ENCODE data around the gene RNF167.

Gene RNF167

DNA sequence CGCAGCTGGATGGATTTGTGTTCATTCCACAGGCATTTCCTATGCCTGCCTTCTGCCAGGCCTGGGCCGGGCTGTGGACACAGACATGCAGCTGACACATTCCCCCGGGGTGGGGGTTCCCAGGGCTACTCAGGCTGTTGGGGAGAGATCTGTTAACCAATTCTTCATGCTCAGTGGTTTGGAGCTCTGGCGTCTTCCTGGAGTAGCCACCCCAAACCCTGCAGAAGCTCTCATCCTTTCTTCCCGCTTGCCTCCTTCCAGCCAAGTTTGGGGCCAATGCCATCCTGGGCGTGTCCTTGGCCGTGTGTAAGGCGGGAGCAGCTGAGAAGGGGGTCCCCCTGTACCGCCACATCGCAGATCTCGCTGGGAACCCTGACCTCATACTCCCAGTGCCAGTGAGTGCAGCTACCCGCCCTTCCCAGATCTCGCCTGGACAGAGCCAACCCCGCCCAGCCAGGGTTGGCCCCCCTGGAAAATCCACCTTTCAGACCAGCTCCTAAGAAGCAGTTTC lies 13.4 kb downstream of the RNF167 start:
- no peak for DNase-seq (ENCODE audit: low spot score)

DNA sequence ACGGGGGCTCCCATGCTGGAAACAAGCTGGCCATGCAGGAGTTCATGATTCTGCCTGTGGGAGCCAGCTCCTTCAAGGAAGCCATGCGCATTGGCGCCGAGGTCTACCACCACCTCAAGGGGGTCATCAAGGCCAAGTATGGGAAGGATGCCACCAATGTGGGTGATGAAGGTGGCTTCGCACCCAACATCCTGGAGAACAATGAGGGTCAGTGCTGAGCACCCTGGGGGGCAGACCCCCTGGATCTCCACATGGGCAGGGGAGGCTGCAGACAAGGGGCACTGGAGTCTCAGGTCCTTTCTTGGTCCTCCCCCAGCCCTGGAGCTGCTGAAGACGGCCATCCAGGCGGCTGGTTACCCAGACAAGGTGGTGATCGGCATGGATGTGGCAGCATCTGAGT lies 15.0 kb downstream of the RNF167 start:
- DNase-seq (ENCODE audit: low spot score): no peak

DNA sequence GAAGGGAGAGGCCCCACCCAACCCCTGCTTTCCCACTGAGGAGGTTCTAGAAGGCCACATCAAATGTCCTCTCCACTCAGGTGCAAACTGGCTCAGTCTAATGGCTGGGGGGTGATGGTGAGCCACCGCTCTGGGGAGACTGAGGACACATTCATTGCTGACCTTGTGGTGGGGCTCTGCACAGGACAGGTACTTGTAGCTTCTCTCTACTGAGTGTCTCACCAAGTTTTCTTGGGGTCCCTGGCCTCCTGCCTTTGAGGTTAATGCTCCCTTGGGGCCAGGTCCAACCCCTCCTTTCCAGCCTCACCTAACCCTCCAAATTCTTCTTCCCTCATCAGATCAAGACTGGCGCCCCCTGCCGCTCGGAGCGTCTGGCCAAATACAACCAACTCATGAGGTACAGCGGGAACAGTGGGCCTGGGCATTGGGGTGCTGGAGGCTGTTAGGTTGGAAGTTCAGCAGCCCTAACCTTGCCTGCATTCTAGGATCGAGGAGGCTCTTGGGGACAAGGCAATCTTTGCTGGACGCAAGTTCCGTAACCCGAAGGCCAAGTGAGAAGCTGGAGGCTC lies 16.5 kb downstream of the RNF167 start:
- DNase-seq (ENCODE audit: low spot score): no peak

DNA sequence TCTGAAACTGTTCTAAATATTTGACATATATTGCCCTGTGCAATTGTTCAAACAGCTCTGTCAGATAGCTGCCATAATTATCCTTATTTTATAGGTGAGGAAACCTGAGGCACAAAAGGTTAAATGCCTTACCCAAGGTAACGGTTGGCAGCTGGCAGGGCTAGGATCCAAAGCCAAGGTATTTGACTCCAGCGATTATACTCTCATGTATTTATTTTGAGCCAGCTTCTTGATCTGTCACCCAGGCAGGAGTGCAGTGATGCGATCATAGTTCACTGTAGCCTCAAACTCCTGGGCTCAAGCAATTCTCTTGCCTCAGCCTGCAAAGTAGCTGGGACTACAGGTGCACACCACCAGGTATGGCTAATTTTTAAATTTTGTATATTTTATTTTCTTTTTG lies 18.0 kb downstream of the RNF167 start:
- DNase-seq (ENCODE audit: low spot score): no peak

DNA sequence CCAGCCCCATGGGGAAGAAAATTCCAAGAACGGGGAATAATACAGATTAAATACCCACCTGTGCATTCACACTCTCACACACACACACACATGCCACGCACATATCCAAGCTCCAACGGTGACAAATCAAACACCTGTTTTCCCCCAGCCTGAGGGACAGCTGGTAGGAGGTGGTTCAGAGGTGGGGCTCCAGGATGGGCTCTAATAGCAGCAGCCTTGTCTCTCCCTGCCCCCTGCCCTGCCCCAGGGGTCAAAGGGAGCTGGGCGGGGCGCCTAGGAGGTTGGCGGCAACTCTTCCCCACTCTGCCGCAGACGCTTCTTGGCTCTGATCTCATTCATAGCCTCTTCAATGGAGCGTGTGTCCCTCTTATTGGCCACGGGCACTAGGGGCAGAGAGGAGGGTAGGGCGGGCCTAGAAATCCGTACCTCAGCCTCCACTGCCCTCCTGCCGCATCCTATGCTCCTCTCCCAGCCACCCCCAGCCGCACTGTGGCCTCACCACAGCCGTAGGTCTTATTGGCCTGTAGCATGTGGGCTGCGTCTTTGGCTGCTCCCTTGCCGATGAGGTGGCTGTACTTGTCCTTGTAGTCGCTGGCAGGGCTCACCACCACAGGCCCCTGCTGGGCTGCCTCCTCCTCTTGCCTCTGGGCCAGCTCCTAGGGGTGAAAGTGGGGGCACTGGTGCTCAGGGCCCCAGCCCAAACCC lies 19.3 kb downstream of the RNF167 start:
- no peak for DNase-seq (ENCODE audit: low spot score)

DNA sequence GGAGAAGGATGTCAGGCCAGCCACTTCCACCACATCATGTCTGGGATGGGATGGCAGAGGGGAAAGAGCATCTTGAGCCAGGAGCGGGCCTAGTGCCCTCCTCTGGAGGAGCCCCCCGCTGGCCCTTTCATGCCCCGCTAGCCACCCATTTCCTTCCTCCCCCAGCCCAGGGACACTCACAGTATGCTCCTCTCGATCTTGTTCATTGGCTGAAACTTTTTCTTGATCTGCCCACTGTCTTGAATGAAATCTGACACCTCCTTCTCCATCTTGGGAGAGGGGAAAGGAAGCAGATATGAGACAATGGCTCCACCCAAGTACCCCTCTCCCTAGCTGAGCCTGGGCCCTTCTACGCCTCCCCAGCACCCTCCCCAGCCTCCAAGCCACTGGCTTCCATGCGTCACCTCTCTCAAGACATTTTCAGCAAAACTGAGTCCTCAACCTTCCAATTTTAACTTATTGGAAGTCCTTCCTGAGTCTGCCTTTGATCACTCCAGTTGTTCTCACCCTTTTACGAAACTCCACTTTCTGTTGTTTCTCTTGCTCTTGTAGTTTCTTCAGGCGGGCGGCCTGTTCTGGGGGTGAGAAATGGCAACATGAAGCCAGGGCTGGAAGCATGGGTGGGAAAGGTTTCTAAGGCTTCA lies 20.3 kb downstream of the RNF167 start:
- DNase-seq (ENCODE audit: low spot score): no peak

DNA sequence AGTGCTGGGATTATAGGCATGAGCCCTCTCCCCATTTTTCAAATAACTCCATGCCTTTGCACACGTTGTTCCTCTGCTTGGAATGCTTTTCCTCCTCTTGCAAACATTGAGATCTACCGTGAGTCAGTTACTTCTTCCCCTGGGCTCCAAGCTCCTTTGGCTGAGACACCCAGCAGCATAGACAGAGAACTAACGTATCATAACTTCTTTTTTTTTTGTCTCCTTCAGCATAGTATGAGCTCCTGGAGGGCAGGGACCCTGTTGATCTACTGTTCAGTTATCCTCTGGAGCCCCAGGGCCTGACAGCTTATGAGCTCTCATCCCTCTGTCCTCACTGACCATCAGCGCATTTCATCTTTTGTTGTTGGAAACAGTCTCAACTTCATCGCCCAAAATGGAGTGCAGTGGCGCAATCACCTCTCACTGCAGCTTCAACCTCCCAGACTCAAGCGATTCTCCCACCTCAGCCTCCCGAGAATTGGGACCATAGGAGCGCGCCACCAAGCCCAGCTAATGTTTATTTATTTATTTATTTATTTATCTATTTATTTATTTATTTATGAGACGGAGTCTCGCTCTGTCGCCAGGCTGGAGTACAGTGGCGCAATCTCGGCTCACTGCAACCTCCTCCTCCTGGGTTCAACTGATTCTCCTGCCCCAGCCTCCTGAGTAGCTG lies 25.4 kb downstream of the RNF167 start:
- no peak for DNase-seq (ENCODE audit: low spot score)

DNA sequence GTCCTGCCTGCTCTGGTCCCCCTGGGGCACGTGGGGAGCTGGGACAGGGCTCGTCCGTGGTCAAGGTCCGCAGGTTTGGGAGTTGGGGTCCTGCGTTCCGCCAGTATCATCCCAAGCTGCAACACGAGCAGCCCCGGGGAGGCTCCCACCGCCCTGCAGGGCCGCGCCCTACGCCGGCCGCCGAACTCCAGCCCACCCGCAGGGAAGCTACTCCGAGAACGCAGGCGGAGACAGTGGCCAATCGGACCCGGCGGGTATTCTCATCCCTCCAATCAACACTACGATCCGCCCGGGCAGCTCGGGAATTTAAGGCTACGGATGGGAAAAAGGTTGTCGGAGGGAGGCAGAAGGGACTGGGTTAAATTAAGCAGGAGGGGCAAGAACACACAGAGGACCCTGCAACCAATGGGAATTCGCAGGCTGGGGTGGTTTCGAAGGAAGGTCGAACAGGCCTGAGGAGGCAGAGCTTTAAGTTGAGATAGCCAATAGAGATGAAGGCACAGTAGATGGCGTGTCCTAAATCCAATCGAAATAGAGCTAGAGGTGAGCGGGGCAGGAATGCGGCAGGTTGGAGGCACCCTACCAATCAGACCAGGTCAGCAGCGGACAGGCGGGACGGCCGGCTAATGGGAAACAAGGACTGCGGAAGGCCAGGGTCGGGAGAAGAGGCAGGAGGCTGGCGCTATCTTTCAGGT lies 26.9 kb downstream of the RNF167 start:
- DNase-seq (ENCODE audit: low spot score): peak; percentile 99

DNA sequence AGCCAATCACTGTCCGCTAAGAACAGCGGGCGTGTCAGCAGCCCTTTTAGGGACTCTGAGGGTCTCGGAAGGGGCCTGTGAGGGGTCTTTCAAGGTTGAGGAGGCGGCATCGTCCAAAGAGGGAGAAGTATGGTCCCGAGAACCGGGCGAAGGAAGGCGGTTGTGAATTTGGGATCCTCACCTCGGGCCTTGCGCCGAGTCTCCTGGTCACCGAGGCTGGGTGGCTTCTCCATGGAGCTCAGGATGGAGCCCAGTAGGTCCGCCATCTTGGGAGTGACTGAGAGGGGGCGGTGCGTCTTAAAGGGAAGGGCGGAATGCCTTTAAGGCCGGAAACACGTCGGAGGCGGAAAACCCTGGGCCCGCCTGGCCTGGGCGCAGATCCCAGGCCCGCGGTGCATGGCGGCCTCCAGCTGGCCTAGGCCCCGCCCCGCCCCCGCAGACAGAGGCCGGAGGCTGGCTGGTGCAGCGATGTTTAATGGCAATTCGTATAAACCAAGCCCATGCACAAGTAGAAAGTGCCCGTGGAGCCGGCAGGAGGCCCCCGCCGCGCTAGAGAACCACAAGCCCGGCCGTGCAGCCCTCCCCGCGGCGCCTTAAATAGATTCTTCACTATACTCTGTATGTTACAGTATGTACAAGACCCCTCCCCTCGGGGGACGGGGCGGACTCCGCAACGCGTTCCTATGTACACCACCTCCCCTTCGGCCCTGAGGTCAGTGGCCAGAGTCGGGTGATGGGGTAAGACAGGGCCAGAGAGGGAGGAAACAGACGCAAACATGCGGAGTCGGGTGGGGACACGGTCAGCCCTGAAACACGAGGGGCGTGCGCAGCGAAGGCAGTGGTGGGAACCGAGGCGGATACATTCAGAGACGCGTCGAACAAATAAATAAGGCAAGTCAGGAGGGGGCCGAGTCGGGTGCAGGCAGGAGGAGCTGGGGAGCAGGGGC lies 27.7 kb downstream of the RNF167 start, which contains the start of gene SPAG7:
Gene SPAG7, minus strand, starts transcription at position 279 of the 947 bp plus-strand sequence. Its CDS starts 13 bp downstream, at position 266.
- DNase-seq (ENCODE audit: low spot score): peak; percentile 97

DNA sequence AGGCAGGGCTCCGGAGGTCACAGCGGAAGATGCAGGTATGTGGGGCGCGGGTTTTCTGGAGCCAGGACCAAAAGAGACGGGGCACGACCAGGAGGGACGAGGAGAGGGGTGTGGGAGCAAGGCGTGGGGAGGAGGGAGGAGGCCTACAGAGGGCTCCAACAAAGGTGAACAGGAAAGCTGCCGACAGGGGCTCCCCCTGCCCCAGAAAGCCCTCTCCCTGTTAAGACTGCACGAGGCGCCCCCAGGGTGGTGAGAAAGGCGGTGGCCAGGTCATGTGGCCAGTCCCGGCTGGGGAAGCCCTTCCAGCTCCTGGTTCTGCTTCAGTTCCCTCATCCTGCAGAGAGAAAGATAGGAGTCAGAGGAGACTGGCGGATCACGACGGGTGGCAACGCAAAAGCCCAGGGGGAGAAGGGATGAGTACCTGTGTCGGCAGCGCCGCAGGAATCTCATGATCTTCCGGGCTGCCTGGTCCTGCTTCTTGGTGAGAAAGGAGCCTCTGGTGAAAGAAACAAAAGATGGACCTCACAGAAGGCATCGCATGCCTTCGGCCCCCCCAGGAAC lies 28.5 kb downstream of the RNF167 start:
- DNase-seq (ENCODE audit: low spot score): no peak

DNA sequence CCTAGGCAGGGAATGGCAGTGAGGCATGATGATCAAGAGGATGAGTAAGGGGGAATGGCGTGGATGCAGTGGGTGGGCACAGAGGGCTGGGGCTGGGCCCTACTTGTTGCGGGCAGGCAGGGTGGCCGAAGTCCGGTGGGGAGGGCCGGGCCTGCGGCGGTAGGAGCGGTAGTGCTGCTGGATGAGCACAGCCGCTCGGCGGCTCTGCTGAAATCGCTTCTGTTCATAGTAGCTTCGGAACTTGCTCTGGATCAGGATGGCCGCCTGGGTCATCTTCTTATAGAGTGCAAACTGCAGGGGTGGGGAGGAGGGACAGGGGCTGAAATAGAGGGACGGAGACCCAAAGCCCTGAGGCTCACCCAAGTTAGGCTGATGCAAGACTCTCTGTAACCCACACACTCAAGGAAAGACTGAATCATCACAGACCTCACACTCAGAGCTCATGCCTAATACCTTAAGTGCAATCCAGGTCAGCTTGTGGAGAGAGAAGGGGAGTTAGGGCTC lies 29.0 kb downstream of the RNF167 start:
- DNase-seq (ENCODE audit: low spot score): no peak

DNA sequence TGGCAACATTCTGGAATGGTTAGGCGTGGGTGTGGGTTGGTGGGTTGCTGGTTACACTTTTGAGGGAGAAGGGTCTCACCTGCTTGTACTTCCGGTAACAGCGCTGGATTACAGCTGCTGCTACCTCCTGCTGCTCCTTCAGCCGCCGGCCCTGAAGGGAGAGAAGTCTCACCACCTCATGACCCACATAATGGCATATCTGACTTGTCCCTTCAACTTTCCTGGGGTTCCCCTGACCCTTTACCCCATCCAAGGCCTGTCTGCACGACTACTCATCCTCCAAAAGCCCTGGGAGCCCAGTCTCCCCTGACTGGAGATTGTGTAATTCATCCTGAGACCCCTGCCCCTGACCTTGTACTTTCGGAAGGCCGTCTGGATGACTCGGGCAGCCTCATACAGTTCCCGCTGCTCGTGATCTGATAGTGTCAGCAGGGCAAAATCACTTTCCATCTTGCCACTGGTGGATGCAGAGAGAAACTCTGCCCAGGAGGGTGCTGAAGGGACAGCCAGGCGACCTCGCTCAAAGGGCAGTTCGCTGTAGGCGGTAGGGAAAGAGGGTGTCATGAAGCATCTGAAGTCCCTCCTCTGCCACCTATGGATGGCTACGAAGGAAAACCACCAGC lies 29.6 kb downstream of the RNF167 start:
- no peak for DNase-seq (ENCODE audit: low spot score)

DNA sequence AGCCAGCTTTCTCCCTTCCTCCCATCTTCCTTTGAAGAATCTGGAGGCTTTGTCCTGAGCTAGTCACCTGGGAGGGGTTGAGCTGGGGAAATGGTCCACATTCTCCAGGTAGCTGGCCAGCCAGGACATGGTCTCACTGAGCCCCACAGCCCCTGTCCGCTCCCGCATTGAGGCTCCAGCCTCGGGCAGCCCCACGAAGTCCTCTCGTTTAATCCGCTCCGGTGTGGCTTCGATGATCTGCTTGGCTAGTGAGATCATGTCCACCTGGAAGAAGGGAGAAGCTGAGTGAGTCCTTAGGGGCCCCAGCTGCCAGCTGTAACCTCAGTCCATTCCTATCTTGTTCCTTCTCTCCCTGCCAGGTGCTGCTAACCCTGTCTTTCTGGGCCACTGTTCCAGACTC lies 30.2 kb downstream of the RNF167 start:
- no peak for DNase-seq (ENCODE audit: low spot score)

DNA sequence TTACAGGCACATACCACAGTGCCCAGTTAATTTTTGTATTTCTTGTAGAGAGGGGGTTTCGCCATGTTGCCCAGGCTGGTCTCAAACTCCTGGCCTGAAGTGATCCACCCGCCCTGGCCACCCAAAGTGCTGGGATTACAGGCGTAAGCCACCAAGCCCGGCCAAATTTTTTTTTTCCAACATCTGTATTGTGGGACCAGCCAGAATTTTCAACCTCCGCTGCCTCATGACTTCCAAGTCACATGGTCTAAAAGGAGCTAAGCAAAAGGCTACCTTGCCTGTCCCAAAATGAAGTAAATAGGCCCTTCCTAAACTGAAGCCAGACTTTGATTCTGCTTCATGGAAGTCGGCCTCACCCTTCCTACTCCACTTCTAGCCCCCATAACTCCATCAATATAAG lies 31.8 kb downstream of the RNF167 start:
- no peak for DNase-seq (ENCODE audit: low spot score)

DNA sequence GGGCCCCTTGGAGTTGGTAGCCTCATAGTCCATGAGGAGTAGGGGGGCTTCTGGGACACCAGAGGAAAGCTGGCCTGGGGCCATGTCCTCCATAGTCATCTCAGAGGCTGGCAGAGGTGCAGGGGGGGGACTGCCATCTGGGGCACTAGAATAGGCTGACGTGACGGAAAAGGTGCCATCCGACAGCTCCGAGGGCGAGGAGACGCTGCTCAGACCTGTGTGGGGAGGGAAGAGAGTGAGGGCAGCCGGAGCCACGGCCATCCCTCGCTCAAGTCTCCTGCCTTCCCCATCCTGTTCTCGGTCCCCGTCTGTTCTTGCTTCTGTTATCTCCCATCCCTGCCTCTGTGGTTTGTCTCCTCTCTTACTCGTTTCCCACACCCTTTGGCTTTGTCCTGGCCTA lies 32.3 kb downstream of the RNF167 start:
- DNase-seq (ENCODE audit: low spot score): no peak

DNA sequence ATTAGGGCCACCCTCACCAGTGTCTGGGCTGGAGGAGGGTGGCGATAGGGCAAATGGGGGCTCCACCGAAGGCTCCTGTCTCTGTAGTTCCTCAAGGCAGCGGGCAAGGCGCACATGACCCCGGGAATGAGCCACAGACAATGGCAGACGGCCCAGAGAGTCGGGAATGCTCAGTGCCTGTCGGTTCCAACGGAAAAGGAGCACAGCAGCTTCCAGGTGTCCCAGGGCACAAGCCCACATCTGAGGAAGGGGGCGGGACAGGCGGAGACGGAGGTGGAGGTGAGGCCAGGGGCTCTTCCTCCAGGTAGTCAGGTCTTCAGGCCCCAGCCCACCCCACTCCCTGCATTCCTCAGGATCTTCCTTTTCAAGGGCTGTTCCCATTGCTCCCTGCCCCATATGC lies 32.7 kb downstream of the RNF167 start:
- no peak for DNase-seq (ENCODE audit: low spot score)

DNA sequence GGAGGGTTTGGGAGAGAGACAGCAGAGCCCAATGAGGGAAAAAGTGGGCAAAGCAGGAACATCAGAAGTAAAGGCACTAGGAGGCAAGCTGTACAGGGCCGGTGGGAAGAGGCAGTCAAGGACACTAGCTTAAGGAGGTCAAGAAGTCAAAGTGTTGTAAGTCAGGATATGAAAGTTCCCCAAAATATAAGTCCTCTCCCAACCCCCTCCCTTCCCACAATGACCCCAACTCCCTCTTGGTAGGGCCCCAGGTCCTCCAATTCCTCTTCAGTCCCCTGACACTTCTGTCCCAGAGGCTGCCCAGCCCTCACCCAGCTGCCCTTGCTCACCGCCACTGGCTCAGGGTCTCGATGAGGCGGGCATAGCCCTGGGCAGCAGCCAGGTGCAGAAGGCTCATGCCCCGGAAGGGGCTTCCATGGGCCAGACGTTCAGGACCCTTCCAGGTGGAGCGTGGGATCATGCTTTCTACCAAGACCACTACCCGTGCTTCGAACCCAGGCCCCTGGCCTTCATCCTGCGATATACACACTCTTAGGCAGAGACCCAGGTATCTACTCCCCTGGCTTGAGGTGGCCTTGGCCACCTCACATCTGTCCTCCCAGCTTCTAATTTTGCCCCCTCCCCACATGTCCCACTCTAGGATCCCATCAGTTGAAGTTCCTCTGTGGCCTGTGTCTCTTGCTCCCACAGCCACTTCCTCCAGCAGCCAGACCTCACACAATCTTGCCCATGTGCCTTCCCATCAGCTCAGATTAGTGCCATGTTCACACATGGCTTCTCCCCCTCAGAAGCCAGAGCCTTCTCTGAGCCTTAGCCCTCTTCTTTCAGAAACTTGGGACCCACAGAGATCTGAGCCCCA lies 33.4 kb downstream of the RNF167 start:
- DNase-seq (ENCODE audit: low spot score): no peak

DNA sequence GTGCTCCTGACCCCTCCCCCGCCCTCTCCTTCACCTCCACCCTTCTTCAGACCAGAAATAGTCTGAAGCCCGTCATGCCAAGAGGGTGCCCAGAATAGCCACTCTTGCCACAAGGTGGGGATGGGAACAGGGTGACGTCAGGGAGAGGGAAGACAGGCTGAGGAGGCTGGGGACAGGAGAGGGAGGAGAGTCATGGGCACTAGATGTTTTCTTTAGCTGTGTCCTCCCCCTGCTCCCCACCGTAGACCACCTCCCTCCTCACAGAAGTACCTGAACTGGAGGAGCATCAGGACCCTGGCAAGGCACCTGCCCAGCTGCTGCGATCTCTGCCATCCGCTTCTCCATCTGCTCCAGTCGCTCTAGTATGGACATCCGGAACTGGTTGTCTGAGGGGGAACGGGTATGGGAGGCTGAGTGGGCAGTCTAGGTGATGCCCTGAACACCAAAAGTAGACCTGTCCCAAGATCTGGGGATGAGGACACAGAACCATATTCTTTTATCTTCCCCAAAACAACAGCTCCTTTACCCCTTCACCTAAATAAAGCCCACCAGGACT lies 34.1 kb downstream of the RNF167 start:
- no peak for DNase-seq (ENCODE audit: low spot score)

DNA sequence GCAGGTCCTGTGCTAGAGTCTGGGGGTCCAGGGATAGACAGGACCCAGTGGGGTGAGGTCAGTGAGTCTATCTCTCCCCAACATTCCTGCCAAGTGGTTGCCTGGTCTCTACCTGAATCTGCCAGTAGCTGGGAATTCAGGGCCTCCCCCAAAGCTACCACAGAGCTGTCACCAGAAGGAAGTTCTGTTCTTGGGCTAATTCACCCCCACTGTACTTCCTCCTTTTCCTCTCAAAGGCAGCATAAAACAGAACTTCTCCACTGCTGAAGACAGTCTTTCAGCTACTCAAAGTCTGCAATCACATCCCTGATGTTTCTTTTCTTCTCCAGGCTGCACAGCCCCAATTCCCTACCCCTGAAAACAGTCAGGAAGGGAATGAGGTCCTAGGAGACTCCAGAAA lies 38.7 kb downstream of the RNF167 start:
- no peak for DNase-seq (ENCODE audit: low spot score)

Measured in germinal center (tissue), 1 donor.